Astrocyte (in vitro differentiated cells and primary cell): ENCODE data around the gene PRTN3. TPM values are rescaled to one million over a fixed set of nuclear protein-coding genes. Genes with fewer than 3 reads are reported as not detected.
"Not testable (repeated sequence)": the region's sequence is repeated elsewhere in the genome, so short reads cannot be mapped to it uniquely, and the experiment has no call there.

Experiments
- DNase-seq: peaks from one replicate; pipeline ENCODE4 v3.0.0-alpha.2; 2010; ENCODE audit warnings: low read depth
- FAIRE-seq: peaks from 2 replicates; lab custom pipeline; 2011; peaks lifted over from hg19 to GRCh38; lab: Jason Lieb, UNC
- H2AFZ ChIP-seq: 2 replicates; pipeline ENCODE4 v1.6.0; 2012; ENCODE audit warnings: low read depth, low read length, inconsistent platforms
- H3K27ac ChIP-seq: 2 replicates; pipeline ENCODE4 v1.5.1; 2011; ENCODE audit warnings: low read depth, low read length, inconsistent platforms
- H3K27me3 ChIP-seq: 2 replicates; pipeline ENCODE4 v1.6.0; 2011; ENCODE audit warnings: low read length, inconsistent platforms; ENCODE audit not compliant: insufficient read depth
- H3K36me3 ChIP-seq: 2 replicates; pipeline ENCODE4 v1.5.1; 2011; ENCODE audit warnings: low read length, inconsistent platforms; ENCODE audit not compliant: insufficient read depth
- H3K4me1 ChIP-seq: 2 replicates; pipeline ENCODE4 v1.5.1; 2011; ENCODE audit warnings: low read length, inconsistent platforms; ENCODE audit not compliant: insufficient read depth
- H3K4me2 ChIP-seq: 2 replicates; pipeline ENCODE4 v1.6.0; 2012; ENCODE audit warnings: low read length, inconsistent platforms
- H3K4me3 ChIP-seq: 2 replicates; pipeline ENCODE4 v1.5.1; 2011; ENCODE audit warnings: low read depth, mild to moderate bottlenecking, low read length, inconsistent platforms; ENCODE audit not compliant: insufficient read depth
- H3K79me2 ChIP-seq: 2 replicates; pipeline ENCODE4 v1.6.0; 2012; ENCODE audit warnings: mild to moderate bottlenecking, low read length, inconsistent platforms; ENCODE audit not compliant: insufficient read depth
- H3K9ac ChIP-seq: 2 replicates; pipeline ENCODE4 v1.6.0; 2012; ENCODE audit warnings: mild to moderate bottlenecking, low read length, inconsistent platforms
- H3K9me3 ChIP-seq: 2 replicates; pipeline ENCODE4 v1.5.1; 2012; ENCODE audit warnings: low read depth, mild to moderate bottlenecking, low read length, inconsistent platforms; ENCODE audit not compliant: insufficient read depth
- H4K20me1 ChIP-seq: 2 replicates; pipeline ENCODE4 v1.6.0; 2012; ENCODE audit warnings: low read length, inconsistent platforms; ENCODE audit not compliant: insufficient read depth
- H3K27ac Mint-ChIP-seq: one replicate; pipeline ENCODE4 v1.8.0; 2021; ENCODE audit warnings: mild to moderate bottlenecking, mixed read lengths; ENCODE audit not compliant: unreplicated experiment
- H3K27me3 Mint-ChIP-seq: one replicate; pipeline ENCODE4 v1.8.0; 2021; ENCODE audit warnings: low read depth, mixed read lengths; ENCODE audit not compliant: unreplicated experiment
- H3K36me3 Mint-ChIP-seq: one replicate; pipeline ENCODE4 v1.8.0; 2021; ENCODE audit warnings: low read depth, mixed read lengths; ENCODE audit not compliant: unreplicated experiment
- H3K4me1 Mint-ChIP-seq: one replicate; pipeline ENCODE4 v1.8.0; 2021; ENCODE audit warnings: low read depth, mixed read lengths; ENCODE audit not compliant: unreplicated experiment
- H3K4me3 Mint-ChIP-seq: one replicate; pipeline ENCODE4 v1.8.0; 2021; ENCODE audit warnings: mild to moderate bottlenecking, moderate library complexity, mixed read lengths; ENCODE audit not compliant: unreplicated experiment
- H3K9me3 Mint-ChIP-seq: one replicate; pipeline ENCODE4 v1.8.0; 2021; ENCODE audit warnings: mild to moderate bottlenecking, mixed read lengths; ENCODE audit not compliant: unreplicated experiment
- EZH2 ChIP-seq: IDR thresholded peaks from 2 replicates; pipeline ENCODE4 v1.6.1; 2012; ENCODE audit warnings: mild to moderate bottlenecking, low read length, inconsistent platforms; ENCODE audit not compliant: insufficient read depth
- total RNA-seq: library from RNA; stranded (reverse); gene quantifications from 2 replicates; pipeline ENCODE4 v1.2.1, GENCODE V29; 2021
- TF ChIP-seq, protein P1 (sequence below): IDR thresholded peaks from 2 replicates; pipeline ENCODE4 v1.5.1; 2011; ENCODE audit warnings: low read depth, mild to moderate bottlenecking, inconsistent platforms, low read length, moderate library complexity; ENCODE audit not compliant: insufficient read depth

Gene PRTN3
- total RNA-seq, 1 donor from 2014 or later = not detected

- H3K9ac ChIP-seq = no peak overlapping the region
- Mint-ChIP-seq H3K9me3 (no peaks in the 10 kb centered on the region), H3K27me3 (peaks cover 13% of the 10 kb centered on the region), H3K27ac (no peak overlapping the region), H3K36me3 (no peaks in the 10 kb centered on the region), H3K4me1 (no peaks in the 10 kb centered on the region), H3K4me3 (no peak overlapping the region)
- H3K36me3 ChIP-seq = no peaks in the 10 kb centered on the region
- FAIRE-seq = no peak
- peaks cover 3% of the 10 kb centered on the region for H3K27me3 ChIP-seq
- H3K4me2 ChIP-seq = no peak overlapping the region
- no peak overlapping the region for H3K4me3 ChIP-seq
- no peaks in the 10 kb centered on the region for H3K4me1 ChIP-seq
- TF ChIP-seq EZH2 = no peak
- TF ChIP-seq, protein P1, sequence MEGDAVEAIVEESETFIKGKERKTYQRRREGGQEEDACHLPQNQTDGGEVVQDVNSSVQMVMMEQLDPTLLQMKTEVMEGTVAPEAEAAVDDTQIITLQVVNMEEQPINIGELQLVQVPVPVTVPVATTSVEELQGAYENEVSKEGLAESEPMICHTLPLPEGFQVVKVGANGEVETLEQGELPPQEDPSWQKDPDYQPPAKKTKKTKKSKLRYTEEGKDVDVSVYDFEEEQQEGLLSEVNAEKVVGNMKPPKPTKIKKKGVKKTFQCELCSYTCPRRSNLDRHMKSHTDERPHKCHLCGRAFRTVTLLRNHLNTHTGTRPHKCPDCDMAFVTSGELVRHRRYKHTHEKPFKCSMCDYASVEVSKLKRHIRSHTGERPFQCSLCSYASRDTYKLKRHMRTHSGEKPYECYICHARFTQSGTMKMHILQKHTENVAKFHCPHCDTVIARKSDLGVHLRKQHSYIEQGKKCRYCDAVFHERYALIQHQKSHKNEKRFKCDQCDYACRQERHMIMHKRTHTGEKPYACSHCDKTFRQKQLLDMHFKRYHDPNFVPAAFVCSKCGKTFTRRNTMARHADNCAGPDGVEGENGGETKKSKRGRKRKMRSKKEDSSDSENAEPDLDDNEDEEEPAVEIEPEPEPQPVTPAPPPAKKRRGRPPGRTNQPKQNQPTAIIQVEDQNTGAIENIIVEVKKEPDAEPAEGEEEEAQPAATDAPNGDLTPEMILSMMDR = no peak
- no peak overlapping the region for H2AFZ ChIP-seq
- H3K27ac ChIP-seq = no peak overlapping the region
- DNase-seq = no peak
- no peaks in the 10 kb centered on the region for H4K20me1 ChIP-seq
- H3K79me2 ChIP-seq = no peaks in the 10 kb centered on the region
- H3K9me3 ChIP-seq = no peaks in the 10 kb centered on the region
These were observed 5.5 kb upstream of the PRTN3 start for GRCh38 chr19:835210-835810.

DNA sequence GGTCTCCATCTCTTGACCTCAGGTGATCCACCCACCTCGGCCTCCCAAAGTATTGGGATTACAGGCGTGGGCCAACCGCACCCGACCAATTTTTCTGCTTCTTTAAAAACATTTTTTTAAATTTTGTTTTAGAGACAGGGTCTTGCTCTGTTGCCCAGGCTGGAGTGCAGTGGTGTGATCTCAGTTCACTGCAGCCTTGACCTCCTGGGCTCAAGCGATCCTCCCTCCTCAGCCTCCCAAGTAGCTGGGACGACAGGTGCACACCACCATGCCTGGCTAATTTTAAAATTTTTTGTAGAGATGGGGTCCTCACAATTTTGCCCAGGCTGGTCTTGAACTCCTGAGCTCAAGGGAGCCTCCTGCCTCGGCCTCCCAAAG lies 2.0 kb downstream of the PRTN3 start:
- H3K4me1 Mint-ChIP-seq, H3K36me3 Mint-ChIP-seq, H3K4me2 ChIP-seq, H3K4me3 ChIP-seq, FAIRE-seq, H3K4me1 ChIP-seq, H3K9ac ChIP-seq, H3K9me3 Mint-ChIP-seq, H2AFZ ChIP-seq, H3K27ac Mint-ChIP-seq, DNase-seq, H3K9me3 ChIP-seq, H3K79me2 ChIP-seq, H4K20me1 ChIP-seq, H3K36me3 ChIP-seq, H3K27ac ChIP-seq, H3K4me3 Mint-ChIP-seq: not testable (repeated sequence)
- peaks cover 22% of the 10 kb centered on the region for H3K27me3 ChIP-seq
- H3K27me3 Mint-ChIP-seq = peaks cover 29% of the 10 kb centered on the region

DNA sequence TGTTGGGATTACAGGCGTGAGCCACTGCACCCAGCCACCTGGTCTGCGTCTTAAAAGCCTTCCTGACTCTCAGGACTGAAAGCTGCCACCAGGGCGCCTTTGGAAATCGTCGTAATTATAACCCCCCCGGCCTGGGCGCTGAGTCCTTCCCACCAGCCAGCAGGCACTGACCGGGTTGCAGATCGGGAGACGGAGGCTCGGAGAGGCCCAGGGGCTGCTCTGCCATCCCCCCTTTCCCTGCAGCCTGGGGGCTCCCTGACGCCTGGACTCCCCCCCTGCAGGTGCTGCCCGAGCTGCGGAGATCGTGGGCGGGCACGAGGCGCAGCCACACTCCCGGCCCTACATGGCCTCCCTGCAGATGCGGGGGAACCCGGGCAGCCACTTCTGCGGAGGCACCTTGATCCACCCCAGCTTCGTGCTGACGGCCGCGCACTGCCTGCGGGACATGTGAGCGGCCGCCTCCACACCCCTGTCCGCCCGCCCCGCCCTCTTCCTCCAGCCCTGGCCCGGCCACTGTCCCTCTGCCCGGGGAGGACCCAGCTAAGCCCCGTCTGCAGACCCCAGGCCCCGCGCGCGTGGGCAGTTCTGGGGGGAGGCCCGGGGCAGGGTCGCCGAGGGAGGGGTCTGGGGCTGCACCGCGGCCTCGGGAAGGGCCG lies 2.5 kb downstream of the PRTN3 start:
- peaks cover 29% of the 10 kb centered on the region for H3K27me3 Mint-ChIP-seq
- H3K4me3 Mint-ChIP-seq = no peak overlapping the region
- H3K79me2 ChIP-seq = no peaks in the 10 kb centered on the region
- H3K27ac ChIP-seq = no peak overlapping the region
- no peak for DNase-seq
- FAIRE-seq = no peak
- H3K4me1 ChIP-seq = no peaks in the 10 kb centered on the region
- H3K9me3 Mint-ChIP-seq = no peaks in the 10 kb centered on the region
- H4K20me1 ChIP-seq = no peaks in the 10 kb centered on the region
- no peak overlapping the region for H3K27ac Mint-ChIP-seq
- no peaks in the 10 kb centered on the region for H3K36me3 Mint-ChIP-seq
- H3K27me3 ChIP-seq = peaks cover 22% of the 10 kb centered on the region
- H3K4me3 ChIP-seq = no peak overlapping the region
- no peaks in the 10 kb centered on the region for H3K4me1 Mint-ChIP-seq
- H3K9me3 ChIP-seq = no peaks in the 10 kb centered on the region
- H3K4me2 ChIP-seq = peak overlapping the region; percentile 15
- no peak overlapping the region for H2AFZ ChIP-seq
- H3K36me3 ChIP-seq = no peaks in the 10 kb centered on the region
- TF ChIP-seq, protein P1 = no peak
- TF ChIP-seq EZH2 = peak; percentile 78
- H3K9ac ChIP-seq = no peak overlapping the region
